ENCODE data around the gene SPRED3. TPM values are rescaled to one million over a fixed set of nuclear protein-coding genes. Genes with fewer than 3 reads are reported as not detected.

Gene SPRED3
- total and polyA plus RNA-seq, 4 donors: under 0.01 to 0.09 TPM; not detected in 2

GRCh38 chr19:38412961-38413360 lies 24.5 kb downstream of the SPRED3 start:
- H3K36me3 ChIP-seq (ENCODE audit: control insufficient read depth in 4 of 4, insufficient read depth in 3 of 4, low read depth in 1 of 4, low read length in 3 of 4): no peaks in the 10 kb centered on the region
- H3K9me3 ChIP-seq (ENCODE audit: control insufficient read depth in 4 of 4, low read length in 3 of 4): no peaks in the 10 kb centered on the region
- H3K4me1 ChIP-seq (ENCODE audit: control insufficient read depth in 4 of 4, insufficient read depth in 4 of 4, low read length in 3 of 4): peaks cover 0 to under 1% (median 0%) of the 10 kb centered on the region in 4 donors
- H3K4me3 ChIP-seq (ENCODE audit: low read depth in 1 of 3, low read length in 3 of 3): no peak overlapping the region
- TF ChIP-seq EGR1 (IDR thresholded peaks at IDR 0.05; ENCODE audit: low read depth in 2 of 2) (no peak), CTCF (IDR thresholded peaks at IDR 0.05; ENCODE audit: low read depth, low read length, missing input control) (no peak), JUND (IDR thresholded peaks at IDR 0.05) (no peak), YY1 (IDR thresholded peaks at IDR 0.05) (no peak), FOXA1 (IDR thresholded peaks at IDR 0.05) (no peak), HNF4G (IDR thresholded peaks at IDR 0.05) (no peak), ATF3 (IDR thresholded peaks at IDR 0.05) (no peak), NR2F2 (IDR thresholded peaks at IDR 0.05) (no peak), SP1 (IDR thresholded peaks at IDR 0.05) (no peak), HNF4A (conservative IDR thresholded peaks at IDR 0.05) (no peak), MAX (IDR thresholded peaks at IDR 0.05) (no peak), TAF1 (conservative IDR thresholded peaks at IDR 0.05) (no peak), RAD21 (IDR thresholded peaks at IDR 0.05) (no peak), RXRA (IDR thresholded peaks at IDR 0.05) (no peak), GABPA (IDR thresholded peaks at IDR 0.05 in 1 of 2, conservative IDR thresholded peaks at IDR 0.05 in 1 of 2) (no peak)
- TF ChIP-seq, protein P1, sequence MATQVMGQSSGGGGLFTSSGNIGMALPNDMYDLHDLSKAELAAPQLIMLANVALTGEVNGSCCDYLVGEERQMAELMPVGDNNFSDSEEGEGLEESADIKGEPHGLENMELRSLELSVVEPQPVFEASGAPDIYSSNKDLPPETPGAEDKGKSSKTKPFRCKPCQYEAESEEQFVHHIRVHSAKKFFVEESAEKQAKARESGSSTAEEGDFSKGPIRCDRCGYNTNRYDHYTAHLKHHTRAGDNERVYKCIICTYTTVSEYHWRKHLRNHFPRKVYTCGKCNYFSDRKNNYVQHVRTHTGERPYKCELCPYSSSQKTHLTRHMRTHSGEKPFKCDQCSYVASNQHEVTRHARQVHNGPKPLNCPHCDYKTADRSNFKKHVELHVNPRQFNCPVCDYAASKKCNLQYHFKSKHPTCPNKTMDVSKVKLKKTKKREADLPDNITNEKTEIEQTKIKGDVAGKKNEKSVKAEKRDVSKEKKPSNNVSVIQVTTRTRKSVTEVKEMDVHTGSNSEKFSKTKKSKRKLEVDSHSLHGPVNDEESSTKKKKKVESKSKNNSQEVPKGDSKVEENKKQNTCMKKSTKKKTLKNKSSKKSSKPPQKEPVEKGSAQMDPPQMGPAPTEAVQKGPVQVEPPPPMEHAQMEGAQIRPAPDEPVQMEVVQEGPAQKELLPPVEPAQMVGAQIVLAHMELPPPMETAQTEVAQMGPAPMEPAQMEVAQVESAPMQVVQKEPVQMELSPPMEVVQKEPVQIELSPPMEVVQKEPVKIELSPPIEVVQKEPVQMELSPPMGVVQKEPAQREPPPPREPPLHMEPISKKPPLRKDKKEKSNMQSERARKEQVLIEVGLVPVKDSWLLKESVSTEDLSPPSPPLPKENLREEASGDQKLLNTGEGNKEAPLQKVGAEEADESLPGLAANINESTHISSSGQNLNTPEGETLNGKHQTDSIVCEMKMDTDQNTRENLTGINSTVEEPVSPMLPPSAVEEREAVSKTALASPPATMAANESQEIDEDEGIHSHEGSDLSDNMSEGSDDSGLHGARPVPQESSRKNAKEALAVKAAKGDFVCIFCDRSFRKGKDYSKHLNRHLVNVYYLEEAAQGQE (IDR thresholded peaks at IDR 0.05): no peak
- TF ChIP-seq, protein P2, sequence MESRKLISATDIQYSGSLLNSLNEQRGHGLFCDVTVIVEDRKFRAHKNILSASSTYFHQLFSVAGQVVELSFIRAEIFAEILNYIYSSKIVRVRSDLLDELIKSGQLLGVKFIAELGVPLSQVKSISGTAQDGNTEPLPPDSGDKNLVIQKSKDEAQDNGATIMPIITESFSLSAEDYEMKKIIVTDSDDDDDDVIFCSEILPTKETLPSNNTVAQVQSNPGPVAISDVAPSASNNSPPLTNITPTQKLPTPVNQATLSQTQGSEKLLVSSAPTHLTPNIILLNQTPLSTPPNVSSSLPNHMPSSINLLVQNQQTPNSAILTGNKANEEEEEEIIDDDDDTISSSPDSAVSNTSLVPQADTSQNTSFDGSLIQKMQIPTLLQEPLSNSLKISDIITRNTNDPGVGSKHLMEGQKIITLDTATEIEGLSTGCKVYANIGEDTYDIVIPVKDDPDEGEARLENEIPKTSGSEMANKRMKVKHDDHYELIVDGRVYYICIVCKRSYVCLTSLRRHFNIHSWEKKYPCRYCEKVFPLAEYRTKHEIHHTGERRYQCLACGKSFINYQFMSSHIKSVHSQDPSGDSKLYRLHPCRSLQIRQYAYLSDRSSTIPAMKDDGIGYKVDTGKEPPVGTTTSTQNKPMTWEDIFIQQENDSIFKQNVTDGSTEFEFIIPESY (IDR thresholded peaks at IDR 0.05): no peak
- WGBS: 89% methylated on average over 11 of the region's 11 CpGs
- no peaks in the 10 kb centered on the region for H3K27me3 ChIP-seq (ENCODE audit: control insufficient read depth in 4 of 4, insufficient read depth in 4 of 4, low read length in 3 of 4)
- no peak overlapping the region for H3K9ac ChIP-seq (ENCODE audit: low read depth in 1 of 2, low read length in 2 of 2)
- no peak overlapping the region for H3K27ac ChIP-seq (ENCODE audit: low read depth in 1 of 2, low read length in 2 of 2)
- no peak for DNase-seq (ENCODE audit: low spot score)

All from liver (tissue), 9 donors.